DLD1 (cell line): ENCODE measurements around the gene NUMB.
"Not testable (repeated sequence)": the region's sequence is repeated elsewhere in the genome, so short reads cannot be mapped to it uniquely, and the experiment has no call there.

Experiments
- in situ Hi-C: cut with HindIII; loops from 2 replicates; pipeline ENCODE4 v1.10.0; 2017; ENCODE audit warnings: low sequenced_read_pairs

The NUMB gene

GRCh38 chr14:73424453-73424852, 33.9 kb downstream of the NUMB start:
- in situ Hi-C loops, result no loop called here

DNA sequence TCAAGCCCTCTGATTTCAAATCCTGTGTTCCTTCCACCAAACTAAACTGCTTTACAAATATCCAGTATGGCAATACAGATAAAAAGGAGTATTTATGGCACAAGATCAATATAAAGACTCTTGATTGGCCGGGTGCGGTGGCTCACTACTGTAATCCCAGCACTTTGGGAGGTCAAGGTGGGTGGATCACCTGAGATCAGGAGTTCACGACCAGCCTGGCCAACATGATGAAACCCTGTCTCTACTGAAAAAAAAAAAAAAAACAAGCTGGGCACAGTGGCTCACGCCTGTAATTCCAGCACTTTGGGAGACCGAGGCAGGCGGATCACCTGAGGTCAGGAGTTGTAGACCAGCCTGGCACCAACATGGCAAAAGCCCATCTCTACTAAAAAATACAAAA, 35.3 kb downstream of the NUMB start:
- in situ Hi-C loops, result not testable (repeated sequence)

GRCh38 chr14:73422515-73422914, 35.8 kb downstream of the NUMB start:
- in situ Hi-C loops, result no loop called here

DNA sequence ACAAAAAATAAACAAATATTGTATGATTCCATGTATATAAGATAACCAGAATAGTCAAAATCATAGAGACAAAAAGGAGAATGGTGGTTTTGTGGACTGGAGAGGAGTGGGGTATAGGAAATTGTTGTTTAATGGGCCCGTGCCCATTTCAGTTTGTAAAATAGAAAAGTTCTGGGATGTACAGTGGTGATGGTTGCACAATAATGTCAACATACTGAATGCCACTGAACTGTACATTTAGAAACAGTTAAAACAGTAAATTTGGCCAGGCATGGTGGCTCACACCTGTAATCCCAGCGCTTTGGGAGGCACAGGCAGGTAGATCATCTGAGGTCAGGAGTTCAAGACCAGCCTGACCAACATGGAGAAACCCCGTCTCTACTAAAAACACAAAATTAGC, 40.1 kb downstream of the NUMB start:
- in situ Hi-C loops, result no loop called here

GRCh38 chr14:73406248-73406647, 52.1 kb downstream of the NUMB start:
- in situ Hi-C loops, result not testable (repeated sequence)

DNA sequence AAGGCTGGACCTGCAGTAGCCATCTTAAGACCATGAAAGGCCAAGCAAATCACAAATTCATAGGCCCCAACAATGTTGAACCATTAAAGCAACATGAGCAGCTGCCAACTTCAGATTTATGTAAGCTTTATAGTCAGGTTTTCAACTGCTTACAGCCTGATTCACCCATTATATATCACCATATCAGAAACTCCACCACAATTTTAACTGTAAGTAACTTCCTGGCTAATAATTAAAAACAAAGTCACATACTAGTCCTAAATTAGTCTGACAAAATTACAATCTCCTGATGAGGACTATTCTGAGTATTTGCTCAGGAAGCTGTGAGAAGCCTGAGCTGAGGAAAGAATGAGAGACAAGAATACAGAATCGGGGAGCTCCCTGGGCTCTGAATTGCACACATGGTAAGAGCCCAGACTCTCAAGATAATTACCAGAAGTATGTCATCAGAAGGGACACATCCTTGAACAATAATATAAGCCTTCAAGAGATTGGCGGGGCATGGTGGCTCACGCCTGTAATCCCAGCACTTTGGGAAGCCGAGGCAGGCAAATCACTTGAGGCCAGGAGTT, 55.1 kb downstream of the NUMB start:
- in situ Hi-C loops, result no loop called here

DNA sequence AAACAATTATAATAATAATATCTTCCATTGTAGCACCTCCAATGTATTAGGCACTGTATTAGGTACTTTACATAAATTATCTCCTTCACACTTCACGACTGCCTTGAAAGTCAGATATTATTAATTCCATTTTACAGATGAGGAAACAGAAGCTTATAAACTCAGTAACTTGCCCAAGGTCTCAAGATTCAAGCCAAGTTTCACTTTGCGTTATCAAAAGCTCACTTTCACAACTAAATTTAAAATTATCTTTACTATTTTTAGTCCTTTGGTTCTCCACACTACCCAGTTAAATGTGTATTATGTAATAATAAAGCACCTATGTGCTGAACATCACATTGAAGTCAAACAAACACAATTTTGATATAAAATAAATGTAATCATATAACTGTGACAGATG, 55.8 kb downstream of the NUMB start:
- in situ Hi-C loops, result no loop called here

- in situ Hi-C loops, result no loop called here
Observed at GRCh38 chr14:73397810-73398209, 60.5 kb downstream of the NUMB start.

DNA sequence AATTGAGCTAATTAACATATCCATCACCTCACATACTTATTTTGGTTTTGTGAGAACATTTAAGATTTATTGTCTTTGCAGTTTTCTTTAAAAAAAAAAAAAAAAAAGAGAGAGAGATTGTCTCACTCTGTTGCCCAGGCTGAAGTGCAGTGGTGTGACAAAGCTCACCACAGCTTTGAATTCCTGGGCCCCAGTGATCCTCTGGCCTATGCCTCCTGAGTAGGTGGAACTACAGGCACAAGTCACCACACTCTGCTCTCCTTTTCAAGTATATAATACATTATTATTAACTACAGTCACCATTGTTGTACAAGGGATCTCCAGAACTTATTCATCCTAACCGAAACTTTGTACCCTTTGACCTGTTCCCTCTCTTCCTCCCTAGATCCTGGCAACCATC, 64.0 kb downstream of the NUMB start:
- in situ Hi-C loops, result loop anchor here (5.0 kb wide), 1 partner anchor 107 kb away; no protein-coding TSS in a partner anchor

DNA sequence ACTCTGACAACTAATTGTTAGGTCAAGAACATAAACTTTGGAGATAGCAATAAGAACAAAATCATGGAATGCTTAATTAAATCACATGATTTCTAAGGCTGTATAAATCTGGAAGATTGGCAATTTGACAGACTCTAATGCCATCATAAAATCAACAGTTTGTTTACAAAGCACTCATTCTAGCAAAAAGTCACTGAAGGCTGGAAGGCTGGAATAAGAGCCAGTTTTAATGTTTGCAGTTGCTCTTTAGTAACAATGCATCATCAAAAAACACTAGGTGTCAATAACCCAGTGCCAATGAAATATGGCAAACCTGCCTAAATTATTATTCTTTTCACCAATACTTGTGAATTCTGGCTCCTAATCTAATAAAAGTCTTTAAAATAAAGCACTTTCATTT, 65.0 kb downstream of the NUMB start:
- in situ Hi-C loops, result loop anchor here (5.0 kb wide), 1 partner anchor 106 kb away; no protein-coding TSS in a partner anchor

GRCh38 chr14:73392329-73393257, 65.8 kb downstream of the NUMB start:
- in situ Hi-C loops, result loop anchor here (5.0 kb wide), 1 partner anchor 105 kb away; no protein-coding TSS in a partner anchor

DNA sequence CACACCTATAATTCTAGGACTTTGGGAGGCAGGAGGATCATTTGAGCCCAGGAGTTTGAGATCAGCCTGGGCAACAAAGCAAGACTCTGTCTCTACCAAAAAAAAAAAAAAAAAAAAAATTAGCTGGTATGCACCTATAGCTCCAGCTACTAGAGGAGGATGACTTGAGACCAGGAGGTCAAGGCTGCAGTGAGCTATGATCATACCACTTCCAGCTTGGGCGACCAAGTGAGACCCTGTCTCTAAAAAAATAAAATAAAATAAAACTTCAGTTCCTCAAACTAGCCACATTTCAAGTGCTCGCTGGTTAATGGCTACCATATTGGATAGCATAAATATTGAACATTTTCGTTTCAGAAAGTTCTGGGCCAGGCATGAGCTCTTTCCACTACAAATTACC, 70.5 kb downstream of the NUMB start:
- in situ Hi-C loops, result not testable (repeated sequence)

DNA sequence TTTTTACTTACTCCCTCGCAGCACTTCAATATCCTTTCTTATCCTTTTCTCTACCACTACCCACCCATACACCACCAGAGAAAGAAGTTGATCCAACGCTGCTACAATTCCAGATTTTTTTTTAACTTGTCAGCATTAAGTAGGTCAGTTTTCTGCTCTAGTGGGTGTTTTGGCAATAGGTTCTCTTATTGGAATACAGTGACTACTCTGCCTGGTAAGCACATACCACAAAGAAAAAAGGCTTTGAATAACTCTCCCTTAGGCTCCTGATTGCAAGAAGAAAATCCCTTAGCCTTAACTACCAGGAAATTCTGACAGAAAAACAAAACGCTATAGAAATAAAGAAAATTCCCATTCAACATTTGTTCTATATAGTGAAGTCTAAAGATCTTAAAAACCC, 72.0 kb downstream of the NUMB start:
- in situ Hi-C loops, result no loop called here

DNA sequence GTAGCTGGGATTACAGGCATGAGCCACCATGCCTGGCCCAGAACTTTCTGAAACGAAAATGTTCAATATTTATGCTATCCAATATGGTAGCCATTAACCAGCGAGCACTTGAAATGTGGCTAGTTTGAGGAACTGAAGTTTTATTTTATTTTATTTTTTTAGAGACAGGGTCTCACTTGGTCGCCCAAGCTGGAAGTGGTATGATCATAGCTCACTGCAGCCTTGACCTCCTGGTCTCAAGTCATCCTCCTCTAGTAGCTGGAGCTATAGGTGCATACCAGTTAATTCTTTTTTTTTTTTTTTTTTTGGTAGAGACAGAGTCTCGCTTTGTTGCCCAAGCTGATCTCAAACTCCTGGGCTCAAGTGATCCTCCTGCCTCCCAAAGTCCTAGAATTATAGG, 73.3 kb downstream of the NUMB start:
- in situ Hi-C loops, result not testable (repeated sequence)

- in situ Hi-C loops, result no loop called here
Observed at GRCh38 chr14:73383356-73383755, 75.0 kb downstream of the NUMB start.

DNA sequence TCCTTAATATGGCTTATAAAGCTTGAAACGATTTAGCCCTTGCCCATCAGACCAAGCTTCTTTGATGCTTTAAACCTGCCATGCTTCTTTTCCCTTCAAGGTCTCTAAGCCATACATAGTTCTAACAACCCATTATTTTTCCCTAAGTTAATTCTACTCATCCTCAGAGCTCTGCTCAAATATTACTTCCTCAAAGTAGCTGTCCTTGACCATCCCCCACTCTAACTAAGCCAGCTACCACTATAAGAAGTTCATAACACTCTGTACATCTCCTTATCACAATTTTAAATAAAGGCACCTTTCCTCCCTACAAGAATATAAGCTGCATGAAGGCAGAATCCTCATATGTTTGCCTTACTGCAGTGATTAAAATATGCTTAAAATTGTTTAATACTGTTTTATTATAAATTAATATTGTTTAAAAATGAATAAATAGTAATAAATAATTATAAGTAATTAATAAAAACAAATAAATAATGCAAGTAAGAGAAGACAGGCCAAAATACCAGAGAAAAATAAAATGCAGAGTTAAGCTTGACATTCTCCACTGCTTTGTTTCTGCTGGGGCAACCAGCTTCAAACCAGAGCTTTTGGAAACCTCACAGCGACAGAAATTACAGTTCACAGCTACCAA, 76.8 kb downstream of the NUMB start:
- in situ Hi-C loops, result no loop called here

GRCh38 chr14:73376585-73376984, 81.8 kb downstream of the NUMB start:
- in situ Hi-C loops, result no loop called here

DNA sequence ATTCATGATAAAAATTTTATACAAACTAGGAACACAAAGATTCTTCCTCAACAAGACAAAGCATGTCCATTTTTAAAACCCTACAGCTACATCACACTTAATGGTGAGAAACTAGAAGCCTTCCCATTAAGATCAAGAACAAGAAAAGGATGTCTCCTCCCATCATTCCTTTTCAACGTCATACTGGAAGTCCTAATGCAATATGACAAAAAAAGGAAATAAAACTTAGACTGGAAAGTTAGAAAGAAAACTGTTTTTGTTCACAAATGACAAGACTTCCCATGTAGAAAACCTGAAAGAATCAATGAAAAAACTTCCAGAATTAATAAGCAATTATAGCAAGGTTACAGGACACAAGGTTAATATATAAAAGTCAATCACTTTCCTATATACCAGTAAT, 82.5 kb downstream of the NUMB start:
- in situ Hi-C loops, result no loop called here

DNA sequence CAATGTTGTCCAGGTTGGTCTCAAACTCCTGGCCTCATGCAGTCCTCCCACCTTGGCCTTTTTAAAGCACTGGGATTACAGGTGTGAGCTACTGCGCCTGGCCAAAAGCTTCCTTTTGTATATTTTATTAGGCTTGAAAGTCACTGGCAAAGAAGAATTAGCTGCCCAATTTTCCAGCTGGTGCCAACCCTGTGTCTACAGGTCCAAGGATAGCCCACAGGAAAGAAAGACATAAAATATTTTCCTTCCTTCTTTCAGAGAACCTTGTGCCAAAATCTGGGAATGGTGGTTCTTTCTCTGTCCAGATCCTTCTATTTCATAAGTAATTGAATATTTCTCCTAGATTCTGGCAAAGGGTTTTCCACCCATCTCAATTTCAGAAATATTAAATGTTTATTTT, 84.1 kb downstream of the NUMB start:
- in situ Hi-C loops, result no loop called here

DNA sequence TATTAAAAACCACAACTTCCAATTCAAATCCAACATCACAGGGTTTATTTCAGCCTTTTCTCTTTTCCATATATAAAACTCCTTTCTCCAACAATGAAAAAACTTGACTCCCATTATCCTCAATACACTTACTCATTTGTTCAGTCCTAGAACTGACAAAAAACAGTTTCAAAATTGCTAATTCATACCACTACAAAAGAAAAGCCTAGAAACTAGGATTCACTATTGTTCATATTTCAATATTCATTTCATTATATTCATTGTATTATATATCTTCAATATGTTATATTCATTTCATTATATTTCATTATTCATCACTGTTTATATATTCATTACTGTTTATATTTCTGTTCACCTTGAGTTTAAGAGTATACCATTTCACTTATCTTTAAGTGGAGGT, 85.8 kb downstream of the NUMB start:
- in situ Hi-C loops, result no loop called here

GRCh38 chr14:73370561-73370960, 87.8 kb downstream of the NUMB start:
- in situ Hi-C loops, result no loop called here

GRCh38 chr14:73369428-73369827, 88.9 kb downstream of the NUMB start:
- in situ Hi-C loops, result no loop called here
